ENCODE data around the gene ATP23.

Gene ATP23

GRCh38 chr12:57966536-57966935, 25.2 kb downstream of the ATP23 start:
- DNase-seq: no peak

- DNase-seq: peak in 11 of 51 donors; percentile 1 to 23 (median 11)
These were observed 41.9 kb downstream of the ATP23 start for GRCh38 chr12:57983146-57983857.

GRCh38 chr12:57983858-57984505, 42.6 kb downstream of the ATP23 start:
- DNase-seq: no peak

- no peak for DNase-seq
These were observed 43.3 kb downstream of the ATP23 start for GRCh38 chr12:57984629-57985151.

- no peak for DNase-seq
These were observed 44.3 kb downstream of the ATP23 start for GRCh38 chr12:57985685-57986084.

- DNase-seq: no peak
These were observed 48.5 kb downstream of the ATP23 start for GRCh38 chr12:57989838-57990237.

GRCh38 chr12:57990241-57990883, 49.0 kb downstream of the ATP23 start:
- DNase-seq: no peak

- DNase-seq: no peak
These were observed 50.6 kb downstream of the ATP23 start for GRCh38 chr12:57992001-57992400.

- DNase-seq: no peak
These were observed 51.7 kb downstream of the ATP23 start for GRCh38 chr12:57993030-57993429.

GRCh38 chr12:57993834-57994233, 52.5 kb downstream of the ATP23 start:
- no peak for DNase-seq

GRCh38 chr12:57996520-57996919, 55.2 kb downstream of the ATP23 start:
- no peak for DNase-seq

GRCh38 chr12:57998251-57998650, 56.9 kb downstream of the ATP23 start:
- DNase-seq: no peak

GRCh38 chr12:58000499-58000898, 59.1 kb downstream of the ATP23 start:
- DNase-seq: no peak

GRCh38 chr12:58007875-58008274, 66.5 kb downstream of the ATP23 start:
- no peak for DNase-seq

- no peak for DNase-seq
These were observed 67.3 kb downstream of the ATP23 start for GRCh38 chr12:58008634-58009033.
